Brain microvascular endothelial cell (primary cell): Measurements from ENCODE around the gene PAXX.
A peak's percentile ranks its signal among the peaks of the same experiment; 100 is the strongest.

Experiments
- DNase-seq: peaks from one replicate; pipeline ENCODE4 v3.0.0-alpha.2; 2020
- H3K27ac ChIP-seq: fragments of 250-450 bp; sonication (Bioruptor Pico); 2 replicates; pipeline ENCODE4 v1.5.1; 2020; ENCODE audit warnings: mild to moderate bottlenecking, moderate library complexity
- H3K27me3 ChIP-seq: fragments of 250-450 bp; sonication (Bioruptor Pico); replicated peaks from 2 replicates; pipeline ENCODE4 v1.5.1; 2020; ENCODE audit warnings: mild to moderate bottlenecking
- H3K36me3 ChIP-seq: fragments of 250-450 bp; sonication (Bioruptor Pico); replicated peaks from 2 replicates; pipeline ENCODE4 v1.5.1; 2020; ENCODE audit warnings: mild to moderate bottlenecking
- H3K4me3 ChIP-seq: 2 replicates; pipeline ENCODE4 v1.5.1; 2011; ENCODE audit warnings: low read depth, mild to moderate bottlenecking, control low read depth, low read length, moderate library complexity
- CTCF ChIP-seq: IDR thresholded peaks from 2 replicates; pipeline ENCODE4 v1.5.1; 2011; ENCODE audit warnings: low read depth, mild to moderate bottlenecking, moderate library complexity, low read length, control low read depth, inconsistent platforms; ENCODE audit errors: missing control alignments
- in situ Hi-C: cut with HindIII; loops from 2 replicates; pipeline ENCODE4 v1.10.0; 2017; ENCODE audit warnings: low sequenced_read_pairs, low pct_ligation_motif_present

Gene PAXX

GRCh38 chr9:136944519-136945332 is 47.5 kb upstream of the PAXX start, which contains the start of the genes C8G and FBXW5:
C8G (plus strand) TSS chr9:136945243; CDS start chr9:136945321, 78 bp downstream.
FBXW5 (minus strand) TSS chr9:136944738; CDS start chr9:136944083, 655 bp downstream.
- Histone ChIP-seq H3K36me3 (peaks cover 36% of the 10 kb centered on the region), H3K27me3 (no peaks in the 10 kb centered on the region), H3K4me3 (peak within 1 kb of the TSS; percentile 76), H3K27ac (peak within 1 kb of the TSS; percentile 75)
- TF ChIP-seq CTCF = peak; percentile 76
- in situ Hi-C loops = loop anchor here (25.0 kb wide), 1 partner anchor 93 kb away; the partner anchor contains the start of genes ABCA2, FUT7 and NPDC1
- DNase-seq = peak; percentile 75

GRCh38 chr9:136945333-136946227 is 46.6 kb upstream of the PAXX start:
- Histone ChIP-seq H3K36me3 (peaks cover 27% of the 10 kb centered on the region), H3K4me3 (no peak overlapping the region), H3K27ac (no peak overlapping the region), H3K27me3 (no peaks in the 10 kb centered on the region)
- in situ Hi-C loops = loop anchor here (25.0 kb wide), 1 partner anchor 92 kb away; the partner anchor contains the start of genes ABCA2, FUT7 and NPDC1
- no peak for TF ChIP-seq CTCF
- no peak for DNase-seq

GRCh38 chr9:136946228-136947027 is 45.8 kb upstream of the PAXX start:
- TF ChIP-seq CTCF = no peak
- no peak for DNase-seq
- Histone ChIP-seq H3K36me3 (peaks cover 19% of the 10 kb centered on the region), H3K4me3 (no peak overlapping the region), H3K27ac (no peak overlapping the region), H3K27me3 (no peaks in the 10 kb centered on the region)
- in situ Hi-C loops = loop anchor here (25.0 kb wide), 1 partner anchor 91 kb away; the partner anchor contains the start of genes ABCA2, FUT7 and NPDC1

- no peak for DNase-seq
- H3K36me3 ChIP-seq = peaks cover 11% of the 10 kb centered on the region
- H3K27ac ChIP-seq = no peak overlapping the region
- in situ Hi-C loops = loop anchor here (25.0 kb wide), 1 partner anchor 90 kb away; the partner anchor contains the start of genes ABCA2, FUT7 and NPDC1
- no peaks in the 10 kb centered on the region for H3K27me3 ChIP-seq
- no peak overlapping the region for H3K4me3 ChIP-seq
- TF ChIP-seq CTCF = no peak
Measured at GRCh38 chr9:136947028-136947891, 45.0 kb upstream of the PAXX start.
